ENCODE data around the gene ARHGEF4.

ARHGEF4 gene

DNA sequence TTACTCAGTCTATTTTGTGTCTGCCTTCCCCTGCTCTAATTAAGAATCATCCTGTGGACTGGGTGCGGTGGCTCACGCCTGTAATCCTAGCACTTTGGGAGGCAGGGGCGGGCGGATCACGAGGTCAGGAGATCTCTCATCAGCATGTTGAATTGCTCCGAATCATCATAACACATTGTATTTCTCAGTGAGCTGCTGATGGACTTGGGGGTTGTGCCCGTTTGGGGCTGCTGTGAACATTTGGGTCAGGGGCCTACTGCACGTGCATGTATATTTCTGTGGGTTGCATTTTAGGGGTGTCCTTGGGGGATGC is 84.4 kb downstream of the ARHGEF4 start:
- no peak for DNase-seq

- no peak for DNase-seq
Measured at GRCh38 chr2:130922417-130922816, 85.7 kb downstream of the ARHGEF4 start.

DNA sequence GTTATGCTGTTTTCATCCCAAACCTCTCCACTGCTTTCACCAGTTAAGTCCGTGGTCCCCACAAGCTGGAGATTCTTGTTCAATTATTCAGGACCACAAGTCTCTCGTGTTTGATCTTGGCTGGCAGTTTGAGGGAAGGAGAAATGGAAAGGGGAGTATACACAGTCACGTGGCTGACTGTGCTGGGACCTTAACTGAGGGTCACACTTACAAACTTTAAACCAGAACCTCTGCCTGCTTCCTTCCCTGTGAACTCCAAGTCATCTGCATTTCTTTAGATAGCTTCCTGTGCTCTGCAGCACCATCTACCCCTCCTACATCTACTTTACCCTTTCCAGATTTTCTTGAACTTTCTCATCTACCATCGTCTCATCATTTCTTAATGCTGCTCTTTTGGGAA is 91.7 kb downstream of the ARHGEF4 start:
- no peak for DNase-seq

GRCh38 chr2:130930740-130931659 is 94.3 kb downstream of the ARHGEF4 start:
- no peak for DNase-seq

DNA sequence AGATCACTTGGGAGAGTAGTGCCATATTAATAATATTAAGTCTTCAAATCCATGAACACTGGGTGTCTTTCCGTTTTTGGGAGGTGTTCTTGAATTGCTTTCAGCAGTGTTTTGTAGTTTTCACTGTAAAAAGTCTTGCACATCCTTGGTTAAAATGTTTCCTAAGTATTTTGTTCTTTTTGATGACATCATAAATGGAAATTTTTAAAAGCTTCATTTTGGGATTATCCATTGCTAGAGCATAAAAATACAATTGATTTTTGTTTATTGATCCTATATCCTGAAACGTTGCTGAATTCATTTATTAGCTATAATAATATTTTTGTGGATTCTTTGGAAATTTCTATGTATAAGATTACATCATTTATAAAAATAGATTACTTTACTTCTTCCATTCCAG is 96.8 kb downstream of the ARHGEF4 start:
- no peak for DNase-seq

- no peak for DNase-seq
Measured at GRCh38 chr2:130936451-130936850, 99.7 kb downstream of the ARHGEF4 start.

DNA sequence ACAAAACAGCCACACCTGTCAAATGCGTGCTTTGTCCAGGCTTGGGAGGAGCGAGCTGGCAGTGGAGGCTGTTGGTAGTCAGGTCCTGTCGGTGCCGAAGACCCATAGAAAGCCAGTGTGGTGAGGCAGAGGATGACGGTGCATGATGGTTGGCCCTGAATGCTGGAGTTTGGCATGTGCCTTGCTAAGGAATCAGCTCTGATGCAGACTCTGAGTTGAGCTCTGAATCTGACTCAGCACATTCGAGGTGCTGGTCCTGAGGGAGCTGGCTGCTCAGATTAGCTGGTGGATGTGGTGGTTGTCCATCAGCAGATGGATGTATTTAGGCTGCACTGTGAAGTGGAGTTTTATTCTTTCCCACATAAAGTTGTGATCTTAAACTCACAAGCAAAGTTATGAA is 111.3 kb downstream of the ARHGEF4 start:
- no peak for DNase-seq

GRCh38 chr2:130949954-130950353 is 113.2 kb downstream of the ARHGEF4 start:
- DNase-seq: no peak

GRCh38 chr2:130951018-130951417 is 114.3 kb downstream of the ARHGEF4 start:
- no peak for DNase-seq

DNA sequence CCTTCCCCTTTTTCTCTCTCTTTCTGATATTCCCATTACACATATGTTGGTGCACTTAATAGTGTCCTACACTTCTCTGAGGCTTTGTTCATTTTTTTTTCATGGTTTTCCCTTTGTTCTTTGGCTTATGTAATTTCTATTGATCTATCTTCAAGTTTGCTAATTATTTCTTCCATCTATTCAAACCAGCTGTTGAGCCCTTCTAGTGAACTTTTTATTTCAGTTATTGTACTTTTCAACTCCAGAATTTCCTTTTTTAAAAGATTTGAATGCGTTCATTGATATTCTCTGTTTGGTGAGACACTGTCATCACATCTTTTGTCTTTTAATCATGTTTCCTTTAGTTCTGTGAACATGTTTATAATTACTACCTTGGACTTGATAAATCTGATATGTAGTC is 118.2 kb downstream of the ARHGEF4 start:
- DNase-seq: no peak

GRCh38 chr2:130957915-130958314 is 121.2 kb downstream of the ARHGEF4 start:
- no peak for DNase-seq

GRCh38 chr2:130963196-130963848 is 126.6 kb downstream of the ARHGEF4 start:
- DNase-seq: no peak

DNA sequence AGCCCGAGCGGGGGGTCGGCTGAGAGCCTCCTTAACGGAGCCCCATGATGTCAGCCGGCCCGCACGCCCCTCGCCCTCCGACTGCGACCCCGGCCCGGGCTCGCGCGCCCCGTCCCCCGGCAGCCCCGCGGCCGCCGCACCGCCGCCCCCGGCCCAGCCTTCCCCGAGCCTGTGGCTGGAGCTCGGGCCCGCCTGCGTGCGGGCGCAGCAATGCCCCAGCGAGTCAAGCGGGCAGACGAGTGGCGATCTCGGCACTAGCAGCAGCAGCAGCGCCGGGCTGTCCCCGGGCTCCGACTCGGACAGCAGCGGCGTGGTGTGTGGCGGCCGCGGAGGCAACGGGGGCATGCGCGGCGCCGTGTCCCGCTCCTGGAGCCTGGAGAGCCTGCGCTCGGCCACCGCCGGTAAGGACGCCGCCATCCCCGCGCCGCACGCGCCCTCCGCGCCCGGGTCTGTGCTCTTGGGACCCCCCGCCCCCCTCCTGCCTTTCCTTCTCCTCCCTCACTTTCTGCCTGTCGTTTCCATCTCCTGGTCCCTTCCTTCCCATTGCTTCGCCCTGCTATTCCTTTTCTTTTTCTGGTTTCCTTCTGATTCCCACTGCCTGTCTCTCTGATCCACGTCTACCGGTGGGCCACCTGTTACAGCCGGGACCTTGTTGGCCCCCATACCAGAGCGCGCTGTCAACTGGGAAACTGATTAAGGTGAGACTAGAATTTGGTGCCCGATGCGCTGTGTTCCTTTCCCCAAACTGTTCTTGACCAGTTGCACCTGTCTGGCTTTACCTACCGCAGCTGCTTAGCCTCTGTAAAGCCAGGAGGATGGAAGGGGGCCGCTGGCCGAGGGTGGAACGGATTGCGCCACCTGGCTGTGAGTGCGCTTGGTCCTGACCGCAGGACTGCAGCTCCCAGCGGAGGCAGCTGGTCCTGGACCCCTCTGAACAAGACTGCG is 127.4 kb downstream of the ARHGEF4 start:
- no peak for DNase-seq

- DNase-seq: no peak
Measured at GRCh38 chr2:130964931-130965330, 128.2 kb downstream of the ARHGEF4 start.

DNA sequence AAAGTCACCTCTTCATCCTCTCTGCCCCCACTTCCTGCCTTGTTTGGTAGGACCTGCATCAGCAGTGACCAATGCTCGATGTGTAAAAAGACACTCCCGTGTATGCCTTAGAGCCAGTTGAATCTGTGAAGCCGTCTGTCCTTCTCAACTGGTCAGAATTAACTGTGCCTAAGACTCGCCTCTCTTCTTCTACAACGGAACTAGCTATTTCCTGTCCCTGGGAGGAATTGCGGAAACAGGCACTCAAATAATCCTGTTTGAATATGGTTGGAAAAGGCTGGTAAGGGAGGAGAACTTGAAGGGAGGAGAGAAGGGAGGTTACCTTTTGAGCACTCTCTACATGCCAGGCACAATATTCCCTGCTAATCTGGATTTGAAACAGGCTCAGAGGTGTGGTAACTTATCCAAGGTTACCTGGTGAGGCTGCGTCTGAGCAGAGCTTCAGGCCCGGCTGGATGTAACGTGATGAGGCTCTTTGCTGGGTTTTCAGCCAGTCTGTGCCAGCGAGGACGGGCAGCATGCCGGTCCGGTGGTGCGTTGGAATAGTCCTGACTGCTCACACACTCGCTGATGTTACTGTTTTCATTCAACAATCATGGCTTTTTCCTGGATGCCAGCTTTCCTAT is 129.5 kb downstream of the ARHGEF4 start:
- no peak for DNase-seq

- no peak for DNase-seq
Measured at GRCh38 chr2:130966775-130967490, 130.2 kb downstream of the ARHGEF4 start.

- no peak for DNase-seq
Measured at GRCh38 chr2:130972410-130972809, 135.7 kb downstream of the ARHGEF4 start.

- no peak for DNase-seq
Measured at GRCh38 chr2:130975729-130976128, 139.0 kb downstream of the ARHGEF4 start.

- DNase-seq: no peak
Measured at GRCh38 chr2:130976591-130977237, 140.0 kb downstream of the ARHGEF4 start.

DNA sequence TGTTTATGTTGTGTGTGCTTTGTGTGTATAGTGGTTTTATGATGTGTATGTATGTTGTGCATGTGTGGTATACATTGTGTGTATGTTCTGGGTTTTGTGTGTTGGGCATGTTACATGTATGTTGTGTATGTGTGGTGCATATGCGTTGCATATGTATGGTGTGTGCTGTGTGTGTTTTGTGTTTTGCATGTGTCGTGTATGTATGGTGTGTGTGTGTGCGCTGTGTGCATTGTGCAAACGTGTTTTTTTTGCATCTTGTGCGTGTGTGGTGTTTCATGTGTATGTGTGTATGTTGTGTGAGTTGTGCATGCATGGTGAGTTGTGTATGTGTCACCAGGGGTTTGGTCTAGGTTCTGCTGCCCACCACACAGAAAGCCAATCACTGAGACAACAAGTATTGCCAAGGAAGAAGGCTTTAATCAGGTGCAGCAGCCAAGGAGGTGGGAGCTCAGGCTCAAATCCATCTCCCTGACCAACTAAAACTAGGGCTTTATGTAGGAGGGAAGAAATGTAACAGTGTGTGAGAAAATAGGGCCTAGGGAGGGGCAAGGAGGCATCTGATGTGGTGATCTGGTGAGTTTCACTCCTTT is 140.8 kb downstream of the ARHGEF4 start:
- DNase-seq: no peak

- no peak for DNase-seq
Measured at GRCh38 chr2:130981667-130982066, 145.0 kb downstream of the ARHGEF4 start.

Measured in effector CD4-positive, alpha-beta T cell (primary cell).